ENCODE measurements around the gene APC2.

APC2 gene

GRCh38 chr19:1447504-1447903, 2.4 kb upstream of the APC2 start:
- POLR2A ChIA-PET: no interaction called here
- CTCF ChIA-PET: no interaction called here
- DNase-seq (ENCODE audit: extremely low spot score): no peak
- no peak for TF ChIP-seq CTCF (IDR thresholded peaks at IDR 0.05; ENCODE audit: control extremely low read depth, extremely low read depth, low read depth, missing control alignments)

- TF ChIP-seq CTCF (IDR thresholded peaks at IDR 0.05; ENCODE audit: control extremely low read depth, extremely low read depth, low read depth, missing control alignments): no peak
- ChIA-PET POLR2A (no interaction called here), CTCF (no interaction called here)
- DNase-seq (ENCODE audit: extremely low spot score): no peak
Observed at GRCh38 chr19:1447944-1448343, 2.0 kb upstream of the APC2 start.

- POLR2A ChIA-PET: interaction anchor here (0.6 kb wide), 1 partner anchor 9 kb away, joined by 6 read pairs; no protein-coding TSS in a partner anchor
- CTCF ChIA-PET: interaction anchor here (0.9 to 1.3 kb wide), 2 partner anchors 14 to 95 kb away, joined by 3 read pairs; no protein-coding TSS in a partner anchor
- no peak for DNase-seq (ENCODE audit: extremely low spot score)
- no peak for TF ChIP-seq CTCF (IDR thresholded peaks at IDR 0.05; ENCODE audit: control extremely low read depth, extremely low read depth, low read depth, missing control alignments)
Observed at GRCh38 chr19:1450735-1451731, 1.1 kb downstream of the APC2 start.

- TF ChIP-seq CTCF (IDR thresholded peaks at IDR 0.05; ENCODE audit: control extremely low read depth, extremely low read depth, low read depth, missing control alignments): no peak
- ChIA-PET CTCF (interaction anchor here (1.2 to 3.3 kb wide), 3 partner anchors 7 to 339 kb away, joined by 3 to 25 read pairs (median 3); no protein-coding TSS in a partner anchor), POLR2A (interaction anchor here (1.1 kb wide), 1 partner anchor 12 kb away, joined by 4 read pairs; no protein-coding TSS in a partner anchor)
- no peak for DNase-seq (ENCODE audit: extremely low spot score)
Observed at GRCh38 chr19:1451916-1452801, 2.2 kb downstream of the APC2 start.

GRCh38 chr19:1452802-1453524, 3.0 kb downstream of the APC2 start:
- TF ChIP-seq CTCF (IDR thresholded peaks at IDR 0.05; ENCODE audit: control extremely low read depth, extremely low read depth, low read depth, missing control alignments): no peak
- DNase-seq (ENCODE audit: extremely low spot score): no peak
- CTCF ChIA-PET: interaction anchor here (0.8 to 3.3 kb wide), 4 partner anchors 8 to 340 kb away, joined by 3 to 25 read pairs (median 3); no protein-coding TSS in a partner anchor
- POLR2A ChIA-PET: interaction anchor here (1.1 kb wide), 1 partner anchor 13 kb away, joined by 4 read pairs; no protein-coding TSS in a partner anchor

All from GM10248 (cell line).